ENCODE data around the gene BST1. TPM values are rescaled to one million over a fixed set of nuclear protein-coding genes. Genes with fewer than 3 reads are reported as not detected.
A peak's percentile ranks its signal among the peaks of the same experiment; 100 is the strongest.

BST1 gene
- total RNA-seq, 1 experiment from 2014 or later, result not detected

DNA sequence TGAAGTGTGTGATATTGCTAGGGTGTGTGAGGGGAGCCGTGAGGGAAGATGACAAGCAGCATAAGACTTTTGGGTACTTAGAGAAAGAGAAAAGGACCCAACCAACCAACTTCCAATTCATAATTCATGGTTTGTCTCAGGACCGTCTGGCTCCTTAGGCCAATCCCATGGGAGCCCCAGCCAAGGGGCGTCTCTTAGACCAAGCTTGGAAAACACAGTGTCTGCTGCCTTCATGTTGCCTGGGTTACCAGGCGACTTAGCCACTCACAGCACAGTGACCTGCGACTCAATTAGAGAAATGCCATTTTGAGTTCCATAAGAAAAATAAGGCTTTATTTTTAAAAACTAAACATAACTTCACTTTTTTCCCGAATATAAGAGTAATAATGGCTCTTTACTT, 32.7 kb downstream of the BST1 start:
- Histone ChIP-seq H3K14ac (ENCODE audit: insufficient read depth, low read length) (no peak overlapping the region), H3K9me3 (ENCODE audit: control insufficient read depth, low read depth, low read length) (peaks cover 3% of the 10 kb centered on the region), H2BK20ac (ENCODE audit: low read depth, low read length, poor library complexity, severe bottlenecking) (no peak overlapping the region), H4K8ac (replicated peaks; ENCODE audit: insufficient read length, low read depth, low read length) (no peak overlapping the region), H3K79me1 (ENCODE audit: insufficient read depth, low read depth, low read length, poor library complexity, severe bottlenecking) (no peaks in the 10 kb centered on the region), H3K18ac (ENCODE audit: insufficient read length, low read depth, low read length) (no peak overlapping the region), H2BK15ac (ENCODE audit: low read depth, low read length) (no peak overlapping the region), H3K79me2 (ENCODE audit: insufficient read depth, low read length) (no peaks in the 10 kb centered on the region), H4K20me1 (ENCODE audit: control insufficient read depth, insufficient read depth, insufficient read length) (no peaks in the 10 kb centered on the region), H2BK120ac (ENCODE audit: low read depth, low read length, poor library complexity, severe bottlenecking) (no peak overlapping the region), H4K91ac (ENCODE audit: insufficient read length, low read depth, low read length) (no peak overlapping the region), H2BK12ac (ENCODE audit: insufficient read length, low read depth, low read length) (no peak overlapping the region), H3K56ac (ENCODE audit: insufficient read length, low read depth, low read length) (no peak overlapping the region), H3T11ph (ENCODE audit: low read length) (no peak overlapping the region), H3K4me1 (ENCODE audit: insufficient read depth, low read length) (no peaks in the 10 kb centered on the region), H4K5ac (ENCODE audit: insufficient read length, low read depth, low read length) (no peak overlapping the region), H2BK5ac (ENCODE audit: insufficient read length, low read length) (no peak overlapping the region), H2AK5ac (ENCODE audit: insufficient read length, low read length) (no peak overlapping the region), H2AFZ (ENCODE audit: low read length) (no peak overlapping the region), H3K27me3 (ENCODE audit: insufficient read depth, low read length) (no peaks in the 10 kb centered on the region), H3K23me2 (ENCODE audit: insufficient read length, low read depth, low read length, poor library complexity, severe bottlenecking) (no peaks in the 10 kb centered on the region), H3K4me2 (ENCODE audit: insufficient read depth, insufficient read length, low read length) (no peak overlapping the region), H3K4ac (ENCODE audit: low read depth, low read length) (no peak overlapping the region), H3K23ac (ENCODE audit: insufficient read length, low read depth, low read length) (no peak overlapping the region), H3K9ac (ENCODE audit: extremely low read depth, insufficient read length, low read length) (no peak overlapping the region), H3K27ac (ENCODE audit: insufficient read length, low read depth, low read length) (no peak overlapping the region)
- Mint-ChIP-seq H3K36me3 (ENCODE audit: insufficient read depth in 1 of 3, low read depth in 3 of 3) (peaks cover 0 to 2% (median 0%) of the 10 kb centered on the region in 3 experiments; a peak in 2 of 7 replicates), H3K27ac (peak overlapping the region in 1 of 3 experiments; percentile 4; a peak in 1 of 7 replicates), H3K27me3 (ENCODE audit: low read depth) (peaks cover 1% of the 10 kb centered on the region; the same call in 1 of the 2 replicates), H3K4me3 (no peak overlapping the region), H3K4me1 (no peaks in the 10 kb centered on the region), H3K9me3 (peaks cover 4 to 5% of the 10 kb centered on the region in 2 experiments; a peak in 3 of 5 replicates)
- no CpG with 5 or more reads among the region's 6 CpGs for WGBS (ENCODE audit: extremely low coverage, insufficient read length, low lambda C conversion rate)
- TF ChIP-seq CTCF (conservative IDR thresholded peaks at IDR 0.05), result no peak
- DNase-seq, result no peak
